K562 (cell line): ENCODE data around the gene POLD4. TPM values are rescaled to one million over a fixed set of nuclear protein-coding genes. Genes with fewer than 3 reads are reported as not detected.
A peak's percentile ranks its signal among the peaks of the same experiment; 100 is the strongest.

Experiments
- EGR1 ChIP-seq: fragments of 450-650 bp; conservative IDR thresholded peaks from 2 replicates; pipeline ENCODE4 v1.6.1; 2017; ENCODE audit warnings: mild to moderate bottlenecking
- FOXA1 ChIP-seq: fragments of 450-650 bp; IDR thresholded peaks from 2 replicates; pipeline ENCODE4 v1.6.1; 2016; ENCODE audit warnings: mild to moderate bottlenecking, borderline replicate concordance
- JUNB ChIP-seq: fragments of 450-650 bp; formaldehyde crosslinking; conservative IDR thresholded peaks from 2 replicates; pipeline ENCODE4 v1.4.0; 2020; ENCODE audit warnings: mild to moderate bottlenecking
- KHSRP ChIP-seq: fragments of 450-650 bp; IDR thresholded peaks from 2 replicates; pipeline ENCODE4 v1.6.1; 2017
- MEF2A ChIP-seq: IDR thresholded peaks from 2 replicates; pipeline ENCODE4 v1.6.1; 2011; ENCODE audit warnings: low read depth, mild to moderate bottlenecking, low read length, moderate library complexity; ENCODE audit not compliant: control insufficient read depth
- PCBP2 ChIP-seq: fragments of 200-400 bp; formaldehyde crosslinking; IDR thresholded peaks from 2 replicates; pipeline ENCODE4 v1.6.1; 2018; ENCODE audit warnings: low read length, low read depth, mild to moderate bottlenecking, moderate library complexity; ENCODE audit not compliant: poor library complexity, severe bottlenecking
- RB1 ChIP-seq: fragments of 450-650 bp; IDR thresholded peaks from 2 replicates; pipeline ENCODE4 v1.6.1; 2017; ENCODE audit warnings: low read depth, mild to moderate bottlenecking
- RNF2 ChIP-seq: sonication (generic); IDR thresholded peaks from 2 replicates; pipeline ENCODE4 v1.6.1; 2016
- TBP ChIP-seq: optimal IDR thresholded peaks from 2 replicates; pipeline ENCODE3; 2011; ENCODE audit warnings: low read depth, low read length, improper control_type of control experiment
- TCFL5 ChIP-seq: fragments of 250-450 bp; sonication (Bioruptor Pico); conservative IDR thresholded peaks from 2 replicates; pipeline ENCODE4 v1.6.1; 2021; ENCODE audit warnings: mild to moderate bottlenecking, moderate library complexity, matching md5 sums
- U2AF2 ChIP-seq: fragments of 200-400 bp; formaldehyde crosslinking; optimal IDR thresholded peaks from 2 replicates; pipeline ENCODE3; 2017; ENCODE audit warnings: low read depth, mild to moderate bottlenecking, low read length
- ZNF274 ChIP-seq: IDR thresholded peaks from 2 replicates; pipeline ENCODE4 v1.6.1; 2011; ENCODE audit warnings: low read depth, mild to moderate bottlenecking, low read length, moderate library complexity, borderline replicate concordance
- ZNF507 ChIP-seq: conservative IDR thresholded peaks from 2 replicates; pipeline ENCODE4 v1.6.1; 2017; ENCODE audit warnings: missing genetic modification characterization, missing compliant biosample characterization
- ZNF561 ChIP-seq: fragments of 450-650 bp; formaldehyde crosslinking; conservative IDR thresholded peaks from 2 replicates; pipeline ENCODE4 v1.4.0; 2020; ENCODE audit warnings: mild to moderate bottlenecking, moderate library complexity
- polyA plus RNA-seq, 8 experiments: library from polyadenylated mRNA; depleted of rRNA in 4 of 8; stranded (reverse) in 5 of 8; unstranded in 3 of 8; fragments of >200 nt; fragmentation: Nextera tagmentation in 2 of 8; fragmentation: Illumina TruSeq in 1 of 8; extraction: Ambion mirVana in 2 of 8; extraction: Trizol in 1 of 8; gene quantifications; 2 replicates each; pipeline versions ENCODE4 v1.2.1 to v1.2.3, GENCODE V29; 2011 to 2014; ENCODE audit warnings: inconsistent platforms in 1 of 8, missing spikeins in 1 of 8
- total RNA-seq, 7 experiments: library from RNA; depleted of rRNA in 6 of 7; stranded (reverse); fragments of >200 nt in 6 of 7; fragmentation: Illumina TruSeq in 2 of 7; extraction: Trizol in 2 of 7; gene quantifications; 2 replicates each; pipeline versions ENCODE4 v1.2.1 to v1.2.3, GENCODE V29; 2011 to 2021; ENCODE audit warnings: low replicate concordance in 1 of 7
- TF ChIP-seq, protein P1 (sequence below): fragments of 450-650 bp; IDR thresholded peaks from 2 replicates; pipeline ENCODE4 v1.6.1; 2016; ENCODE audit warnings: low read depth
- TF ChIP-seq, protein P2 (sequence below): sonication (generic); formaldehyde crosslinking; IDR thresholded peaks from 2 replicates; pipeline ENCODE4 v1.8.0; 2022; ENCODE audit warnings: mild to moderate bottlenecking, missing genetic modification reagents
- TF ChIP-seq, protein P3 (sequence below): fragments of 150-350 bp; conservative IDR thresholded peaks from 2 replicates; pipeline ENCODE4 v1.6.1; 2014; ENCODE audit warnings: low read length

The POLD4 gene
- total and polyA plus RNA-seq, 9 of the 15 experiments (the other 6 are each of a cell fraction or from before 2014, with no cell fraction given): 5.8 to 64.5 (median 18.3) TPM

DNA sequence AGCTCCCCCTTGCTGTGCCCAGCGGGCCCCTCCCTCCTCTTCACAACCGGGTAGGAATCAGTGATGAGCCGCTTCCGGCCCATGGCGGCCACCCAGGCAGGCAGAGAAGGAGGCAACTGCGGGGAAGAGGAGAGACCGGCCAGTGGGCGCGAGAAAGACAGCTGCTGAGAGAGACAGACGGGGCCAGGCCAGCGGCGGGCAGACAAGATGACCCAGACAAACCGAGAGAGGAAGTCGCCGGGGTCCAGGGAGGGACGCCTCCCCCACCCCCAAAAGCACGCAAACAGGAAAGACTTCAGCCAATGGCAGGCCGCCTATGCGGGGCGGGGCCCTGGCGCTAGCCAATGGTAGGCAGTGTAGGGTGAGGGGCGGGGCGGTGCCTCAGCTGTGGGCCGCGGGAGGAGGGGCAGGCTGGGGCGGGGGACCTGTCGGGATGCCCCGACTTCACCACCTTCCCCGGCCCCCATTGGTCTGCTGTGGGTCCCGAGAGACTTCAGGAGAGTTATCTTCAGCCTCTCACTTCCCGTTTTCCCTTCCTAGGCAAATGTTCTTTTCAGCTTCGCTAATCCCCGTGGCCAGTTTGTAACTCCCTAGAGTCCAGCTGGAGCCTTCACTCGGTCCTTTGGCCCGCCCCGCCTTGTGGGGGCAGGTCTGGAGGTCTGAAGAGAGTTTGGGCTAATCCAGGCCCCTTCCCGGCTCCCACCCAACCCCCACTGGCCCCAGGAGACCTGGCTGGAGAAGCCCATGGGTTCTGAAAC is at the start of gene POLD4 (continued):
- TF ChIP-seq, protein P1, sequence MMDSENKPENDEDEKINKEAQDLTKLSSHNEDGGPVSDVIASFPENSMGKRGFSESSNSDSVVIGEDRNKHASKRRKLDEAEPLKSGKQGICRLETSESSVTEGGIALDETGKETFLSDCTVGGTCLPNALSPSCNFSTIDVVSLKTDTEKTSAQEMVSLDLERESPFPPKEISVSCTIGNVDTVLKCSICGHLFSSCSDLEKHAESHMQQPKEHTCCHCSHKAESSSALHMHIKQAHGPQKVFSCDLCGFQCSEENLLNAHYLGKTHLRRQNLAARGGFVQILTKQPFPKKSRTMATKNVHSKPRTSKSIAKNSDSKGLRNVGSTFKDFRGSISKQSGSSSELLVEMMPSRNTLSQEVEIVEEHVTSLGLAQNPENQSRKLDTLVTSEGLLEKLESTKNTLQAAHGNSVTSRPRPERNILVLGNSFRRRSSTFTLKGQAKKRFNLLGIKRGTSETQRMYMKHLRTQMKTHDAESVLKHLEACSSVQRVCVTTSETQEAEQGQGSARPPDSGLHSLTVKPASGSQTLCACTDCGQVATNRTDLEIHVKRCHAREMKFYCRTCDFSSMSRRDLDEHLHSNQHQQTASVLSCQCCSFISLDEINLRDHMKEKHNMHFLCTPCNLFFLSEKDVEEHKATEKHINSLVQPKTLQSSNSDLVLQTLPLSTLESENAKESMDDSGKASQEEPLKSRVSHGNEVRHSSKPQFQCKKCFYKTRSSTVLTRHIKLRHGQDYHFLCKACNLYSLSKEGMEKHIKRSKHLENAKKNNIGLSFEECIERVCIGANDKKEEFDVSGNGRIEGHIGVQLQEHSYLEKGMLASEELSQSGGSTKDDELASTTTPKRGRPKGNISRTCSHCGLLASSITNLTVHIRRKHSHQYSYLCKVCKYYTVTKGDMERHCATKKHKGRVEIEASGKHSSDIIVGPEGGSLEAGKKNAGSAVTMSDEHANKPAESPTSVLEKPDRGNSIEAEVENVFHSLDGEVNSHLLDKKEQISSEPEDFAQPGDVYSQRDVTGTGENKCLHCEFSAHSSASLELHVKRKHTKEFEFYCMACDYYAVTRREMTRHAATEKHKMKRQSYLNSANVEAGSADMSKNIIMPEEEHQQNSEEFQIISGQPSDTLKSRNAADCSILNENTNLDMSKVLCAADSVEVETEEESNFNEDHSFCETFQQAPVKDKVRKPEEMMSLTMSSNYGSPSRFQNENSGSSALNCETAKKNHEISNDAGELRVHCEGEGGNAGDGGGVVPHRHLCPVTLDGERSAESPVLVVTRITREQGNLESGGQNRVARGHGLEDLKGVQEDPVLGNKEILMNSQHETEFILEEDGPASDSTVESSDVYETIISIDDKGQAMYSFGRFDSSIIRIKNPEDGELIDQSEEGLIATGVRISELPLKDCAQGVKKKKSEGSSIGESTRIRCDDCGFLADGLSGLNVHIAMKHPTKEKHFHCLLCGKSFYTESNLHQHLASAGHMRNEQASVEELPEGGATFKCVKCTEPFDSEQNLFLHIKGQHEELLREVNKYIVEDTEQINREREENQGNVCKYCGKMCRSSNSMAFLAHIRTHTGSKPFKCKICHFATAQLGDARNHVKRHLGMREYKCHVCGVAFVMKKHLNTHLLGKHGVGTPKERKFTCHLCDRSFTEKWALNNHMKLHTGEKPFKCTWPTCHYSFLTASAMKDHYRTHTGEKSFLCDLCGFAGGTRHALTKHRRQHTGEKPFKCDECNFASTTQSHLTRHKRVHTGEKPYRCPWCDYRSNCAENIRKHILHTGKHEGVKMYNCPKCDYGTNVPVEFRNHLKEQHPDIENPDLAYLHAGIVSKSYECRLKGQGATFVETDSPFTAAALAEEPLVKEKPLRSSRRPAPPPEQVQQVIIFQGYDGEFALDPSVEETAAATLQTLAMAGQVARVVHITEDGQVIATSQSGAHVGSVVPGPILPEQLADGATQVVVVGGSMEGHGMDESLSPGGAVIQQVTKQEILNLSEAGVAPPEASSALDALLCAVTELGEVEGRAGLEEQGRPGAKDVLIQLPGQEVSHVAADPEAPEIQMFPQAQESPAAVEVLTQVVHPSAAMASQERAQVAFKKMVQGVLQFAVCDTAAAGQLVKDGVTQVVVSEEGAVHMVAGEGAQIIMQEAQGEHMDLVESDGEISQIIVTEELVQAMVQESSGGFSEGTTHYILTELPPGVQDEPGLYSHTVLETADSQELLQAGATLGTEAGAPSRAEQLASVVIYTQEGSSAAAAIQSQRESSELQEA: no peak
- no peak for TF ChIP-seq RNF2
- TF ChIP-seq PCBP2: no peak
- TF ChIP-seq FOXA1: no peak
- TF ChIP-seq, protein P2, sequence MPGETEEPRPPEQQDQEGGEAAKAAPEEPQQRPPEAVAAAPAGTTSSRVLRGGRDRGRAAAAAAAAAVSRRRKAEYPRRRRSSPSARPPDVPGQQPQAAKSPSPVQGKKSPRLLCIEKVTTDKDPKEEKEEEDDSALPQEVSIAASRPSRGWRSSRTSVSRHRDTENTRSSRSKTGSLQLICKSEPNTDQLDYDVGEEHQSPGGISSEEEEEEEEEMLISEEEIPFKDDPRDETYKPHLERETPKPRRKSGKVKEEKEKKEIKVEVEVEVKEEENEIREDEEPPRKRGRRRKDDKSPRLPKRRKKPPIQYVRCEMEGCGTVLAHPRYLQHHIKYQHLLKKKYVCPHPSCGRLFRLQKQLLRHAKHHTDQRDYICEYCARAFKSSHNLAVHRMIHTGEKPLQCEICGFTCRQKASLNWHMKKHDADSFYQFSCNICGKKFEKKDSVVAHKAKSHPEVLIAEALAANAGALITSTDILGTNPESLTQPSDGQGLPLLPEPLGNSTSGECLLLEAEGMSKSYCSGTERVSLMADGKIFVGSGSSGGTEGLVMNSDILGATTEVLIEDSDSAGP (CRISPR knock-in tag): no peak
- TF ChIP-seq U2AF2: no peak
- TF ChIP-seq TBP: peak; percentile 45
- no peak for TF ChIP-seq ZNF507 (tag)
- peak; percentile 66 for TF ChIP-seq EGR1
- no peak for TF ChIP-seq JUNB (CRISPR knock-in tag)
- TF ChIP-seq TCFL5: no peak
- no peak for TF ChIP-seq RB1
- TF ChIP-seq MEF2A: no peak
- no peak for TF ChIP-seq ZNF274
- TF ChIP-seq ZNF561 (CRISPR knock-in tag): no peak
- TF ChIP-seq, protein P3, sequence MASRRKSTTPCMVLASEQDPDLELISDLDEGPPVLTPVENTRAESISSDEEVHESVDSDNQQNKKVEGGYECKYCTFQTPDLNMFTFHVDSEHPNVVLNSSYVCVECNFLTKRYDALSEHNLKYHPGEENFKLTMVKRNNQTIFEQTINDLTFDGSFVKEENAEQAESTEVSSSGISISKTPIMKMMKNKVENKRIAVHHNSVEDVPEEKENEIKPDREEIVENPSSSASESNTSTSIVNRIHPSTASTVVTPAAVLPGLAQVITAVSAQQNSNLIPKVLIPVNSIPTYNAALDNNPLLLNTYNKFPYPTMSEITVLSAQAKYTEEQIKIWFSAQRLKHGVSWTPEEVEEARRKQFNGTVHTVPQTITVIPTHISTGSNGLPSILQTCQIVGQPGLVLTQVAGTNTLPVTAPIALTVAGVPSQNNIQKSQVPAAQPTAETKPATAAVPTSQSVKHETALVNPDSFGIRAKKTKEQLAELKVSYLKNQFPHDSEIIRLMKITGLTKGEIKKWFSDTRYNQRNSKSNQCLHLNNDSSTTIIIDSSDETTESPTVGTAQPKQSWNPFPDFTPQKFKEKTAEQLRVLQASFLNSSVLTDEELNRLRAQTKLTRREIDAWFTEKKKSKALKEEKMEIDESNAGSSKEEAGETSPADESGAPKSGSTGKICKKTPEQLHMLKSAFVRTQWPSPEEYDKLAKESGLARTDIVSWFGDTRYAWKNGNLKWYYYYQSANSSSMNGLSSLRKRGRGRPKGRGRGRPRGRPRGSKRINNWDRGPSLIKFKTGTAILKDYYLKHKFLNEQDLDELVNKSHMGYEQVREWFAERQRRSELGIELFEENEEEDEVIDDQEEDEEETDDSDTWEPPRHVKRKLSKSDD: no peak
- TF ChIP-seq KHSRP: no peak
